LNCaP clone FGC (cell line): ENCODE measurements around the gene TTLL5.
A peak's percentile ranks its signal among the peaks of the same experiment; 100 is the strongest.

Experiments used
- DNase-seq: peaks from one replicate; pipeline ENCODE4 v3.0.0-alpha.2; 2011; ENCODE audit warnings: low read depth
- H3K4me3 ChIP-seq: 2 replicates; pipeline ENCODE4 v1.5.1; 2011; ENCODE audit warnings: mild to moderate bottlenecking, low read depth, low read length, control low read depth
- CTCF ChIP-seq: IDR thresholded peaks from 2 replicates; pipeline ENCODE4 v1.5.1; 2012; ENCODE audit warnings: mild to moderate bottlenecking; ENCODE audit not compliant: control insufficient read depth, insufficient read depth; ENCODE audit errors: extremely low read depth

The TTLL5 gene

GRCh38 chr14:75905147-75905904 is 244.3 kb downstream of the TTLL5 start:
- TF ChIP-seq CTCF: no peak
- peak; percentile 13 for DNase-seq
- H3K4me3 ChIP-seq: no peak overlapping the region

- TF ChIP-seq CTCF: no peak
- no peak overlapping the region for H3K4me3 ChIP-seq
- no peak for DNase-seq
Observed at GRCh38 chr14:75906228-75906627, 245.2 kb downstream of the TTLL5 start.

GRCh38 chr14:75906680-75907280 is 245.7 kb downstream of the TTLL5 start:
- peak; percentile 74 for TF ChIP-seq CTCF
- peak; percentile 6 for DNase-seq
- no peak overlapping the region for H3K4me3 ChIP-seq

GRCh38 chr14:75907756-75908359 is 246.8 kb downstream of the TTLL5 start:
- no peak for DNase-seq
- no peak overlapping the region for H3K4me3 ChIP-seq
- TF ChIP-seq CTCF: no peak

GRCh38 chr14:75909630-75910029 is 248.6 kb downstream of the TTLL5 start:
- H3K4me3 ChIP-seq: no peak overlapping the region
- no peak for TF ChIP-seq CTCF
- DNase-seq: no peak

GRCh38 chr14:75910048-75910447 is 249.0 kb downstream of the TTLL5 start:
- DNase-seq: no peak
- no peak overlapping the region for H3K4me3 ChIP-seq
- TF ChIP-seq CTCF: no peak
